HepG2 (cell line): ENCODE data around the gene F7. TPM values are rescaled to one million over a fixed set of nuclear protein-coding genes. Genes with fewer than 3 reads are reported as not detected.
A peak's percentile ranks its signal among the peaks of the same experiment; 100 is the strongest.

Experiments
- EZH2 ChIP-seq: conservative IDR thresholded peaks from 2 replicates; pipeline ENCODE4 v1.6.1; 2012; ENCODE audit warnings: mild to moderate bottlenecking, low read depth, low read length, moderate library complexity
- FOXJ3 ChIP-seq: sonication (generic); formaldehyde crosslinking; IDR thresholded peaks from 2 replicates; pipeline ENCODE4 v1.4.0; 2020; ENCODE audit warnings: missing genetic modification reagents, mild to moderate bottlenecking, borderline replicate concordance
- GFI1 ChIP-seq: sonication (generic); formaldehyde crosslinking; IDR thresholded peaks from 2 replicates; pipeline ENCODE4 v1.5.0; 2020; ENCODE audit warnings: missing genetic modification reagents, mild to moderate bottlenecking, borderline replicate concordance
- HINFP ChIP-seq: sonication (generic); formaldehyde crosslinking; IDR thresholded peaks from 2 replicates; pipeline ENCODE4 v1.4.0; 2020; ENCODE audit warnings: low read depth, mild to moderate bottlenecking, missing genetic modification reagents
- HNF4A ChIP-seq: sonication (generic); formaldehyde crosslinking; IDR thresholded peaks from 2 replicates; pipeline ENCODE4 v1.4.0; 2020; ENCODE audit warnings: missing genetic modification reagents
- JARID2 ChIP-seq: sonication (generic); formaldehyde crosslinking; IDR thresholded peaks from 2 replicates; pipeline ENCODE4 v1.8.1; 2023; ENCODE audit warnings: missing genetic modification reagents, inconsistent platforms; ENCODE audit not compliant: insufficient replicate concordance
- KLF13 ChIP-seq: sonication (generic); formaldehyde crosslinking; IDR thresholded peaks from 2 replicates; pipeline ENCODE4 v1.4.0; 2020; ENCODE audit warnings: mild to moderate bottlenecking, missing genetic modification reagents
- POLR2AphosphoS5 ChIP-seq: IDR thresholded peaks from 2 replicates; pipeline ENCODE4 v1.6.1; 2012; ENCODE audit warnings: low read depth, low read length
- PRMT3 ChIP-seq: sonication (generic); formaldehyde crosslinking; IDR thresholded peaks from 2 replicates; pipeline ENCODE4 v1.8.1; 2022; ENCODE audit warnings: low read depth, mild to moderate bottlenecking, moderate library complexity, missing genetic modification reagents, borderline replicate concordance
- SIN3A ChIP-seq: IDR thresholded peaks from 2 replicates; pipeline ENCODE4 v1.6.1; 2011; ENCODE audit warnings: low read depth, mild to moderate bottlenecking, control low read depth, low read length, borderline replicate concordance
- ZNF142 ChIP-seq: sonication (generic); formaldehyde crosslinking; IDR thresholded peaks from 2 replicates; pipeline ENCODE4 v1.4.0; 2020; ENCODE audit warnings: missing genetic modification reagents
- ZNF24 ChIP-seq: fragments of 450-650 bp; IDR thresholded peaks from 2 replicates; pipeline ENCODE4 v1.6.1; 2017; ENCODE audit warnings: antibody characterized with exemption, mild to moderate bottlenecking
- ZNF569 ChIP-seq: sonication (generic); formaldehyde crosslinking; IDR thresholded peaks from 2 replicates; pipeline ENCODE4 v1.5.0; 2020; ENCODE audit warnings: mild to moderate bottlenecking, missing genetic modification reagents, moderate library complexity, borderline replicate concordance
- polyA plus RNA-seq, 8 experiments: library from polyadenylated mRNA; depleted of rRNA in 3 of 8; stranded (reverse) in 7 of 8; unstranded in 1 of 8; fragments of >200 nt; fragmentation: Illumina TruSeq in 4 of 8; extraction: Trizol in 4 of 8; gene quantifications; 2 replicates each; pipeline versions ENCODE4 v1.2.1 to v1.2.3, GENCODE V29; 2011 to 2016; ENCODE audit warnings: low read depth in 4 of 8, missing spikeins in 1 of 8, mixed read lengths in 1 of 8; ENCODE audit not compliant: insufficient read depth in 1 of 8
- total RNA-seq, 5 experiments: library from RNA; depleted of rRNA; stranded (reverse); fragments of >200 nt; fragmentation: Illumina TruSeq; extraction: Trizol; gene quantifications; 2 replicates each; pipeline ENCODE4 v1.2.3, GENCODE V29; 2016; ENCODE audit warnings: low read depth in 1 of 5
- TF ChIP-seq, protein P1 (sequence below): sonication (generic); formaldehyde crosslinking; IDR thresholded peaks from 2 replicates; pipeline ENCODE4 v1.5.1; 2020; ENCODE audit warnings: mild to moderate bottlenecking, missing genetic modification reagents, borderline replicate concordance

Gene F7
- total and polyA plus RNA-seq, 2 of the 13 experiments (the other 11 are each of a cell fraction or from before 2014, with no cell fraction given): 12.6 to 26.5 TPM

GRCh38 chr13:113157929-113158747, 52.5 kb downstream of the F7 start, which contains the start of gene PROZ (continued):
- TF ChIP-seq SIN3A (0 out of 2 replicates have a peak, but pooled peaks have one; percentile 64), EZH2 (no peak), ZNF142 (CRISPR knock-in tag) (no peak), FOXJ3 (CRISPR knock-in tag) (no peak), KLF13 (CRISPR knock-in tag) (no peak), GFI1 (CRISPR knock-in tag) (peak; percentile 58; the same call in 1 of the 2 replicates), PRMT3 (CRISPR knock-in tag) (no peak), HNF4A (CRISPR knock-in tag) (peak; percentile 96), JARID2 (CRISPR knock-in tag) (no peak), HINFP (CRISPR knock-in tag) (no peak; the same call in 1 of the 2 replicates), ZNF569 (CRISPR knock-in tag) (no peak), POLR2AphosphoS5 (peak; percentile 54; the same call in 1 of the 2 replicates), ZNF24 (no peak)
- TF ChIP-seq, protein P1, sequence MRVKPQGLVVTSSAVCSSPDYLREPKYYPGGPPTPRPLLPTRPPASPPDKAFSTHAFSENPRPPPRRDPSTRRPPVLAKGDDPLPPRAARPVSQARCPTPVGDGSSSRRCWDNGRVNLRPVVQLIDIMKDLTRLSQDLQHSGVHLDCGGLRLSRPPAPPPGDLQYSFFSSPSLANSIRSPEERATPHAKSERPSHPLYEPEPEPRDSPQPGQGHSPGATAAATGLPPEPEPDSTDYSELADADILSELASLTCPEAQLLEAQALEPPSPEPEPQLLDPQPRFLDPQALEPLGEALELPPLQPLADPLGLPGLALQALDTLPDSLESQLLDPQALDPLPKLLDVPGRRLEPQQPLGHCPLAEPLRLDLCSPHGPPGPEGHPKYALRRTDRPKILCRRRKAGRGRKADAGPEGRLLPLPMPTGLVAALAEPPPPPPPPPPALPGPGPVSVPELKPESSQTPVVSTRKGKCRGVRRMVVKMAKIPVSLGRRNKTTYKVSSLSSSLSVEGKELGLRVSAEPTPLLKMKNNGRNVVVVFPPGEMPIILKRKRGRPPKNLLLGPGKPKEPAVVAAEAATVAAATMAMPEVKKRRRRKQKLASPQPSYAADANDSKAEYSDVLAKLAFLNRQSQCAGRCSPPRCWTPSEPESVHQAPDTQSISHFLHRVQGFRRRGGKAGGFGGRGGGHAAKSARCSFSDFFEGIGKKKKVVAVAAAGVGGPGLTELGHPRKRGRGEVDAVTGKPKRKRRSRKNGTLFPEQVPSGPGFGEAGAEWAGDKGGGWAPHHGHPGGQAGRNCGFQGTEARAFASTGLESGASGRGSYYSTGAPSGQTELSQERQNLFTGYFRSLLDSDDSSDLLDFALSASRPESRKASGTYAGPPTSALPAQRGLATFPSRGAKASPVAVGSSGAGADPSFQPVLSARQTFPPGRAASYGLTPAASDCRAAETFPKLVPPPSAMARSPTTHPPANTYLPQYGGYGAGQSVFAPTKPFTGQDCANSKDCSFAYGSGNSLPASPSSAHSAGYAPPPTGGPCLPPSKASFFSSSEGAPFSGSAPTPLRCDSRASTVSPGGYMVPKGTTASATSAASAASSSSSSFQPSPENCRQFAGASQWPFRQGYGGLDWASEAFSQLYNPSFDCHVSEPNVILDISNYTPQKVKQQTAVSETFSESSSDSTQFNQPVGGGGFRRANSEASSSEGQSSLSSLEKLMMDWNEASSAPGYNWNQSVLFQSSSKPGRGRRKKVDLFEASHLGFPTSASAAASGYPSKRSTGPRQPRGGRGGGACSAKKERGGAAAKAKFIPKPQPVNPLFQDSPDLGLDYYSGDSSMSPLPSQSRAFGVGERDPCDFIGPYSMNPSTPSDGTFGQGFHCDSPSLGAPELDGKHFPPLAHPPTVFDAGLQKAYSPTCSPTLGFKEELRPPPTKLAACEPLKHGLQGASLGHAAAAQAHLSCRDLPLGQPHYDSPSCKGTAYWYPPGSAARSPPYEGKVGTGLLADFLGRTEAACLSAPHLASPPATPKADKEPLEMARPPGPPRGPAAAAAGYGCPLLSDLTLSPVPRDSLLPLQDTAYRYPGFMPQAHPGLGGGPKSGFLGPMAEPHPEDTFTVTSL (CRISPR knock-in tag): no peak
